C4-2B (cell line): ENCODE data around the gene AIRE.

Source experiments
- CTCF ChIP-seq: fragments of 450-650 bp; conservative IDR thresholded peaks from 2 replicates; pipeline ENCODE4 v1.5.1; 2017; ENCODE audit warnings: mild to moderate bottlenecking
- ZFX ChIP-seq: fragments of 450-650 bp; IDR thresholded peaks from 2 replicates; pipeline ENCODE4 v1.6.1; 2017

GRCh38 chr21:44259082-44259705 lies 26.5 kb upstream of the AIRE start:
- TF ChIP-seq CTCF (no peak), ZFX (no peak)
